GM19025 (cell line): ENCODE results near the gene IFT88.

ENCODE experiments used
- ATAC-seq: cut with Tn5 transposase; IDR thresholded peaks from one replicate; pipeline ENCODE4 v1.9.1; 2021; ENCODE audit warnings: mild to moderate bottlenecking, low read depth, moderate library complexity; ENCODE audit not compliant: unreplicated experiment

Gene IFT88

GRCh38 chr13:20684041-20684440 lies 117.1 kb downstream of the IFT88 start:
- no peak for ATAC-seq

- ATAC-seq, result no peak
Observed at GRCh38 chr13:20684546-20684945, 117.6 kb downstream of the IFT88 start.

- ATAC-seq, result no peak
Observed at GRCh38 chr13:20685092-20685491, 118.1 kb downstream of the IFT88 start.

GRCh38 chr13:20686167-20686566 lies 119.2 kb downstream of the IFT88 start:
- ATAC-seq, result no peak

- ATAC-seq, result no peak
Observed at GRCh38 chr13:20686863-20687579, 120.1 kb downstream of the IFT88 start.

- no peak for ATAC-seq
Observed at GRCh38 chr13:20689291-20689690, 122.3 kb downstream of the IFT88 start.

GRCh38 chr13:20691616-20692015 lies 124.7 kb downstream of the IFT88 start:
- no peak for ATAC-seq

- no peak for ATAC-seq
Observed at GRCh38 chr13:20696073-20696472, 129.1 kb downstream of the IFT88 start.

GRCh38 chr13:20699715-20700114 lies 132.8 kb downstream of the IFT88 start:
- no peak for ATAC-seq

GRCh38 chr13:20700288-20700687 lies 133.3 kb downstream of the IFT88 start:
- no peak for ATAC-seq

- ATAC-seq, result no peak
Observed at GRCh38 chr13:20701461-20701860, 134.5 kb downstream of the IFT88 start.

GRCh38 chr13:20702530-20702914 lies 135.6 kb downstream of the IFT88 start:
- ATAC-seq, result no peak

GRCh38 chr13:20702915-20703779 lies 136.2 kb downstream of the IFT88 start, which contains the start of gene IL17D:
Gene IL17D, plus strand, starts transcription at chr13:20703699. Its CDS starts 303 bp downstream, at chr13:20704002.
- ATAC-seq, result peak; percentile 27

GRCh38 chr13:20703780-20704458 lies 137.0 kb downstream of the IFT88 start:
- peak; percentile 95 for ATAC-seq

GRCh38 chr13:20704459-20705069 lies 137.6 kb downstream of the IFT88 start:
- ATAC-seq, result no peak

GRCh38 chr13:20706661-20707060 lies 139.7 kb downstream of the IFT88 start:
- no peak for ATAC-seq

GRCh38 chr13:20708216-20708615 lies 141.3 kb downstream of the IFT88 start:
- no peak for ATAC-seq

GRCh38 chr13:20709369-20709768 lies 142.4 kb downstream of the IFT88 start:
- ATAC-seq, result no peak

- no peak for ATAC-seq
Observed at GRCh38 chr13:20709782-20710181, 142.8 kb downstream of the IFT88 start.

- ATAC-seq, result no peak
Observed at GRCh38 chr13:20711301-20712044, 144.5 kb downstream of the IFT88 start.
